HCT116 (cell line): ENCODE measurements around the gene DBN1.
"Not testable (repeated sequence)": the region's sequence is repeated elsewhere in the genome, so short reads cannot be mapped to it uniquely, and the experiment has no call there.

Experiments
- CTCF ChIP-seq, 3 experiments: fragments of 200-600 bp in 1 of 3; sonication (generic) in 1 of 3; IDR thresholded peaks in 2 of 3; conservative IDR thresholded peaks in 1 of 3; 2 replicates each; pipeline ENCODE4 v1.5.1; 2012 to 2017; ENCODE audit warnings: low read depth in 2 of 3, low read length in 2 of 3, antibody characterized with exemption in 1 of 3, borderline replicate concordance in 1 of 3, control low read depth in 1 of 3, mild to moderate bottlenecking in 1 of 3, mixed read lengths in 1 of 3, mixed run types in 1 of 3, moderate library complexity in 1 of 3; ENCODE audit not compliant: insufficient read depth in 1 of 3
- EGR1 ChIP-seq: IDR thresholded peaks from 2 replicates; pipeline ENCODE4 v1.6.1; 2012; ENCODE audit warnings: low read depth
- EZH2 ChIP-seq: fragments of 200-600 bp; sonication (generic); IDR thresholded peaks from 2 replicates; pipeline ENCODE4 v1.6.1; 2017; ENCODE audit warnings: antibody characterized with exemption, mixed run types
- JUND ChIP-seq: IDR thresholded peaks from 2 replicates; pipeline ENCODE4 v1.6.1; 2012
- MAX ChIP-seq: IDR thresholded peaks from 2 replicates; pipeline ENCODE4 v1.6.1; 2012
- POLR2A ChIP-seq: IDR thresholded peaks from 2 replicates; pipeline ENCODE4 v1.7.0; 2011; ENCODE audit warnings: borderline replicate concordance; ENCODE audit not compliant: insufficient read depth, insufficient read length; ENCODE audit errors: extremely low read depth
- POLR2AphosphoS5 ChIP-seq: IDR thresholded peaks from 2 replicates; pipeline ENCODE4 v1.6.1; 2011; ENCODE audit warnings: mild to moderate bottlenecking, low read depth, low read length, moderate library complexity

GRCh38 chr5:177420472-177420871 is 53.0 kb downstream of the DBN1 start:
- not testable (repeated sequence) for TF ChIP-seq JUND; MAX; EGR1; CTCF (IDR thresholded peaks at IDR 0.05 in 2 of 3, conservative IDR thresholded peaks at IDR 0.05 in 1 of 3; ENCODE audit: borderline replicate concordance in 1 of 3, insufficient read depth in 1 of 3, low read depth in 2 of 3, low read length in 2 of 3); EZH2; POLR2AphosphoS5; POLR2A
